ENCODE data around the gene RAPGEFL1.
"Not testable (repeated sequence)": the region's sequence is repeated elsewhere in the genome, so short reads cannot be mapped to it uniquely, and the experiment has no call there.

RAPGEFL1 gene

DNA sequence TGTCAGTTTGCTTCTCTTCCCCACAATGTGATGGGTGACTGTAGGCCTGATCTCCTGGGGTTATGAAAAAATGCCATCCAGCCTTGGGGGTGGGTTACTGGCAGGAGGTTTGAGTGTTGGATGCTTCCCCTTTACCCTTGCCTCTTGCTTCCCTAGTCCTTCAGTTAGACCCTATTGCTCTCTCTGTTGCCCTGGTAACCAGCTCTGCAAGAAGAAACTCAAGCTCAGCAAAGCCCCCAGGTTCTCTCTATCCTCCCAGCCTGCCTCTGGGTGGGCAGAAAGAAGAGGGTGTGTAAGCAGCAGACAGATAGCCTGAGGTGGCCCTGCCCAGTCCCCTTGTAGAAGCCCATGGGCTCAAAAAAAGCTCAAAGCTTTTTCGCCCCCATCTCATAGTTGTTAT, 2.8 kb upstream of the RAPGEFL1 start:
- no peak for DNase-seq

DNA sequence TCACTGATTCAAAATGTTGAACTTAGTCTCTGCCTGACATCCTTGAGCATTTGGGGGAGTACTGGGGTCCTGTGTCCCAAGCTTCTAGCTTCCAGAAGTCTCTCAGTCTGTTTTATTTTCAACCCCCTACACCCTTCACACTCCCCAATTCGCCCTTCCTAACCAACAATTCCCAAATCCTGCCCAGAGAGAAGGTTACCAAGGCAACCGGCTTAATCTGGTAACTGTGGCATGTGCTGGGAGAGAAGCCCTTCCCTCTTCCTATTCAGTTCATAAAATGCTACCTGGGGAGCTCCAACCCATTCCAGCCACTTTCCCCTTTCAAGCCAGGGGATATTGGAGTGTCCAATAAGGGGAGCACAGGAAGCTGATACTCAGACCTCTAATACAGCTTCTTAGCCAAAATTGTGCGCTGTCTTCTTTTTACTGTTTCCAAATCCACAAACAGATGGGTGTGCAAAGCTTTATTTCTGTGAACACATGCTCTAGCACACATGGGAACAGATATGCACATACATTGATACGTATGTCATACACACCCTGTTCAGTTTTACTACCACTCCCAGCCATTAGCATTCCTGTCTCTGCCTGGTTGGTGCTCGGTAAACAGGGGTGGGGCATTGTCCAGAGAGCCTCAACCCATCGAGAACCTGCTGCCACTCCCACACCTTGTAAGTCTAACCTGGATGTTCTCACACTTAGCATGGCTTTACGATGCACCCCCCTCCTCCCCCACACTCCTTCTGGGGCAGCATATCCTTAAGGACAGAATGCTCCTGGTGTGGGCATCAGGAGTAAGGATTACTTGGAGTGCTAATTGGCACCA, 1.1 kb upstream of the RAPGEFL1 start:
- DNase-seq: no peak

DNA sequence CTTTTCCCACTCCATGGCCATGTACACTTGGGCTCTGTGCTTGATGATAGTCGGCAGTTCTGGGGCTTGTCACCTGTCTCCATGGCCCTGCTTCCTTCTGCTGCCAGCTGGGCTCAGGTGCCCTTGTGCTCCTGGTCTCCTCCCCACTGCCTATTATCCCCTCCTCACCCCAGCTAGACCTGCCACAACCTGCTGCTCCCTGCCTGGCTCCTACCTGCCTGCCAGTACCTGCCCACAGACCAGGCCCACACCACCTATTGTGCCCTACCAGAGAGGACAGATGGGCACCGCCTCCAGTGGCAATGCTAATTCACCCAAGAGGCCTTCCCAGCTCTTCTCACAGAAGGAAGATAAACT, 538 bp upstream of the RAPGEFL1 start:
- no peak for DNase-seq

DNA sequence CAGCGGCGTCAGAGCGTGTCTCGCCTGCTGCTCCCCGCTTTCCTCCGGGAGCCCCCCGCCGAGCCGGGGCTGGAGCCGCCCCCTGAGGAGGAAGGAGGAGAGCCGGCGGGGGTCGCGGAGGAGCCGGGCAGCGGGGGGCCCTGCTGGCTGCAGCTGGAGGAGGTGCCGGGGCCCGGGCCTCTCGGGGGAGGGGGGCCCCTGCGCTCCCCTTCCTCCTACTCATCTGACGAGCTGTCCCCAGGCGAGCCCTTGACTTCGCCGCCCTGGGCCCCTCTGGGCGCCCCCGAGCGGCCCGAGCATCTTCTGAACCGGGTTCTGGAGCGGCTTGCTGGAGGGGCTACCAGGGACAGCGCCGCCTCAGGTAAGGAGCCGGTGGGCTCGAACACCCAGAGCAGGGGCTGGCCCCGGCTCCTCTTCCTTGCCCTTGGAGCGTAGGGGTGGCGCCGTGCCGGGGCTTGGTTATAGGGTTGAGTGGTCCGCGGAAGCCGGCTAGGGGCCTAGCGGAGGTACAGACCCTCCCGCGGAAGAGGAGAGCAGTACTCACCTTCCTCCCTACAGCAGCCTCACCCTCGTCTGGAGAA, 841 bp downstream of the RAPGEFL1 start:
- no peak for DNase-seq

DNA sequence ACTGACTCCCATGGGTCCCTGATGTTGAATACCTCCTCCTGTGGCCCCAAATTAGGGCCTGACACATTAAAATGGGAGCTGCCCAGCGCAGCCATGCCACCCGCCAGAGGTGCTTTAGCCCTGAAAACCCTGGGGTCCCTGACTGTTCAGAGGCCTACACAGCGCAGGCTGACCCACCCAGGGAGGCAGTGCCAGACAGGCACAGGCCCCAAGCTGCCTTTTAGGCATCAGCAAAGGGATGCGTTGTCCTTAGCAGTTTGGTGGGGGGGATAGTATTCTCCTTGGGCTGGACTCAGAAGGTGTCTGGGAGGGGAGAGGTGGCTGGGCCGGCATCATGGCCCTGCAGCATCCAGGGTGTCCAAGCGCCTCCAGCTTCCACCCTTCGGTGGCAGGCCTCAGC, 1.4 kb downstream of the RAPGEFL1 start:
- DNase-seq: no peak

DNA sequence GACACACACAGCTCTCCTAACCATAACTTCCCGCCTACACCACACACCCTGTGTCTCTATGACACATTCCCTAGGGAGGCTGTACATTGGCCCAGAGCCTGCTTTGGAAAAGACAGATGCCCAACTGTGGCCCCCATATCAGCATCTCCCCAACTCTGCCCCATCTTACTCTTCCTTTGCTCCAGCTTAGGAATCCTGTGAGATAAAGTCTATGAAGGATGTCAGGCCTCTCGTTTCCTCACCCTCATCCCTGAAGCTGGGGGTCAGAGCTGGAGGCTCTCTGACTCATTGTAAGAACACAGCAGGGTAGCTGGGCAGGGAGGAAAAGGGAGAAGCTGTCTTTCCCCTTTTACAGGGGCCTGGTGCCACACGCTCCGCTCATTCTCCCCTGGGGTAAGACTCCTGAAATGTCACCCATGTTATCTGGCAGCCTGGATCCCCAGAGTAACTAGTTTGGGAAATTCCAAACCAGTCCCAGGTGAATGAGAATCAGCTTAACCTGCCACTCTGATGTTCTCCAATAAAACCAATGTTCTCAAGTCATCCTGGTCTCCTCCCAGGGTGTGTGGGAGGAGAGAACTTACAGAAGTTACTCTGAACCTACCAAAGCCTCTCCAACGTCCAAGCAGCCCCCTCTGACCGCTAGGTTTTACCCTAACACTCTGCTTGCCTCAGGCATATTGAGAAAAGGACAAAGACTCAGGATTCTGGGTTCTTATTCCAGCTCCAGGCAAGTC, 2.8 kb downstream of the RAPGEFL1 start:
- no peak for DNase-seq

DNA sequence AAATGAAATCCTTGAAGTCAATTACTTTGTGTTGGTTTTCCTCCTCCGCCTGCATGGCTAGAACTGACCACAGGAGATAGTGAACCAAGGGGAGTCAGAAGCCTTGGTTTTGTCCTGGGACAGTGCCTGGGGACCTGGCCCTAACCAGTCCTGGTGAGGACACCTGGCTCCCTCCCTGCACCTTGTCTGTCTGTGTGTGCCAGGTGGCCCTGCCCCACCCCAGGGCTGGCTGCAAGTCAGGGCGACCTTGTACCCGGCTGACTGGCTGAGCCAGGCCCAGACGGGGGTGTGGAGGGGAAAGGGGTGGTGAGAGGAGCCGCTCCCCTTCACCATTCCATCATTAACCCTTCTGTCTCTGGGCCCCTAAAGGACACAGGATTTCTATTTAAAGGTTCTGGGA, 3.4 kb downstream of the RAPGEFL1 start:
- DNase-seq: no peak

DNA sequence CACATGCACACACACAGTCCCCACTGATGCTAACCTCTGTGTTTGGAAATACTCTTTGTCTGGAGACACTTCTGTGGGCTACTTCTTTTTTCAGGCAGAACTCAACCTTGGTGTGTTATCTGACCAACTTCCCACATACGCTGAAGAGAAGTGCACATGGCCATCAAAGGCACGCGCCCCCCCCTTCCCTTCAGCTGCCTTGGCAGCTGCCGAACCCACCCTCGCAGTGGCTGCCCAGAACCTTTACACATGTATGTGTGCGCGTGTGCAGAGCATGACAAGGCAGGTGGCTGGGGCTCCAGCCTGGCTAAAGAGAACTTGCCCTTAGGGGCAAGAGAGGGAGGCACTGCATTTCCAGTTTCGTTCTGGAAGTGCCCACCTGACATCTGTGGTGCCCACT, 3.9 kb downstream of the RAPGEFL1 start:
- no peak for DNase-seq

DNA sequence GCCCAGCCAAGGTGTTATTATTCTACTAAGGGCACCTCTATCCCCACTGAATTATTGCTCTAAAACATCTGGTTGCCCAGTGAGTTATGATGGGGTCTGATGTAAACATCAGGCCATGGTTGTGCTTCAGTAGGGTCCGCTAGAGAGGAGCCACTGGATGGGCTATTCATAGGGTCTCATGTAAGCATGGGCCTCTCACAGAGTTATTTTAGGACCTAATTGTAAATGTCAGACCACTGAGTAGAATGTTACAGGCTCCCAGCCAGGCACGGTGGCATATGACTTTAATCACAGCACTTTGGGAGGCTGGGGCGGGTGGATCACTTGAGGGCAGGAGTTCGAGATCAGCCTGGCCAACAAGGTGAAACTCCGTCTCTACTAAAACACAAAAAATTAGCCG, 5.3 kb downstream of the RAPGEFL1 start:
- no peak for DNase-seq

DNA sequence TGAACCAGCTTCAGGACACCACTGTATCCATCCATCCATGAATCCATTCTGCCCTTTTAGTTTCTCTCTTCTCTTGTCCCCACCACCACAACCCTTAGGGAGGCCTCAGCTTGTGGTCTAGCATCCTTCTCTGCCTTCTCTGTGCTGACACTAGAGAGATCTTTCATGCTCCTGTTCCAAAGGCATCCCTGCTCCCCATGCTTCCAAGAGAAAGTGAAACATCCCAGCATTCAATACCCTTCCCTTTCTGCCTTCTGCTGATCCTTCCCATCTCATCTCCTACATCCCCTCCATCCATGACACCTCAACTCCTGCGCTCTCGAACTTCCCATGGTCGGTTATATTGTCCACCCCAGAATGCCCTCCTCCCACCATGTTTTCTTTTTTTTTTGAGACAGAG, 10.0 kb downstream of the RAPGEFL1 start:
- DNase-seq: no peak

DNA sequence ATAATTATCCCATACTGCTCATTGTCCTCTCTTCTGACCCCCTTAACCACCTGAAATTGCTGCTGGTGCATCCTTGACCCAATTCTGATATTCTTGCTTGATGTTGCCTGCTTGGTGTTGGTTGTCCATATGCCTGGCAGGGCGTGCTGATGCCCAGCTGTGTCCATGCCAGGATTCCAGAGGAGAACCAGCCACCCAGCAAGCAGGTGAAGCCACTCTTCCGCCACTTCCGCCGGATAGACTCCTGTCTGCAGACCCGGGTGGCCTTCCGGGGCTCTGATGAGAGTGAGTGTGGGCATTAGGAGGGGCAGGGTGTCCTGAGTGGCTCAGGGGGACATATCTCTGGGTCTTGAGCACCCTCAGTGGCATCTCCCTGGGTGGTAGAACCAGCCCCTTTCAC, 11.4 kb downstream of the RAPGEFL1 start:
- no peak for DNase-seq

DNA sequence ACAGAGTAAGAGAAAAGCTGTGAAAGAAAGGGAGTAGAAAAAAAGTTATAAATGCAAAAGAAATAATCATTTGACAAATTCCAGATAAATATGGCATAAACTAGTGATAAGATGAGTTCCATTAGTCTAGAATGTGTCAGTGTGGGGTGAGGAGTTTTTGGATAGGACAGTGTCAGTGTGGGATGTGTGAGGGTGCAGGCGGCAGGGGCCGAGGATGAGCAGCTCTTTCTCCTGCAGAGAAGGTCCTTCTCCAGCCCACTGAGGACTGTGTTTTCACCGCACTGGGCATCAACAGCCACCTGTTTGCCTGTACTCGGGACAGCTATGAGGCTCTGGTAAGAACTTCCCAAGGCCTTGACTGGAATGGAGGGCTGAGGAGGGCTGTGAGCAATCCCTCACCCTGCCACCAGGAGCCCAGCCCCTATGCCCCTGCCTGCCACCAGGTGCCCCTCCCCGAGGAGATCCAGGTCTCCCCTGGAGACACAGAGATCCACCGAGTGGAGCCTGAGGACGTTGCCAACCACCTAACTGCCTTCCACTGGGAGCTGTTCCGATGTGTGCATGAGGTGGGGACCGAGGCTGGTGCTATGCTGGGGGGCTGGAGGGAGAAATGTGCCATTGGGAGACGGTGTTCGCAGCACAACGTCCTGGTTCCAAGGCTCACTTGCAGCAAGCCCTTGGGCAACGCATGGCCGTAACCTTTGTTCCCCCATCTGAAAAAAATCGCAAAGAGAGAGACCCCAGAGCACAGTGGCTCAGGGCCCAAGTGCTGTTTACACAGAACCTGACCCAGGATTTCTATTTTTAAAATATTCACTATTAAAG, 13.1 kb downstream of the RAPGEFL1 start:
- DNase-seq: peak; percentile 19 to 21

DNA sequence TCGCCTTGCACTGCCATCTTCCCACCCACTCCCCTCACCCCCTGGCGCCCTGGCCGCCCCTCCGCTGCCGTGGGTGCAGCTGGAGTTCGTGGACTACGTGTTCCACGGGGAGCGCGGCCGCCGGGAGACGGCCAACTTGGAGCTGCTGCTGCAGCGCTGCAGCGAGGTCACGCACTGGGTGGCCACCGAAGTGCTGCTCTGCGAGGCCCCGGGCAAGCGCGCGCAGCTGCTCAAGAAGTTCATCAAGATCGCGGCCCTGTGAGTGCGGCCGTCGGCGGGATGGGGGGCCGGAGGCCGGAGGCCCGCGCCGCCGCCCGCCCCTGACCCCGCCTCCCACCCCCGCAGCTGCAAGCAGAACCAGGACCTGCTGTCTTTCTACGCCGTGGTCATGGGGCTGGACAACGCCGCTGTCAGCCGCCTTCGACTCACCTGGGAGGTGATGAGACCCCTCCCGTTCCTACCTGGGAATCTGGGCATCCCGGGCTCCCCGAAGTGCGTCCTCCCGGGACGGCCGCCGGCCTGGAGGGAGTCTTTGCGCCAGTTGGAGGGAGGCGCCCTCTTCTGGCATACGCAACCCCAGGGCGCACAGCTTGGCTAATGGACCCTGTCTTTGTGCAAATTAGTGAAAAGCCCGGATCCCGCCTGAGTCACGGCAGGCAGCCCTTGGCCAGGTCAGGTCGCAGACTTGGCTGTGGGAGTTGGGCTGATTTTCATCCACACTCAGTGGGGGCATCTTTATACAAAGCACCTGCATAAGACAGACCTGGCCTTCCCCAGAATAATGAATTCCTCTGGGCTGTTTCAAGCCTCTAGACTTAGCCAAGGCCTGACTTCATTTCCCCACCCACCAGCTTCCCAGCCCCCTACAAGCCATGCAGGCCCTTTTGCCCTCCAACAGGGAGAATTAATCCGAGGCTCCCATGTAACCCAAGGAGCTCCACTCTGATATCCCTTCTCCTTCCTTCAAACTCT, 14.3 kb downstream of the RAPGEFL1 start:
- DNase-seq: peak; percentile 64 to 67

DNA sequence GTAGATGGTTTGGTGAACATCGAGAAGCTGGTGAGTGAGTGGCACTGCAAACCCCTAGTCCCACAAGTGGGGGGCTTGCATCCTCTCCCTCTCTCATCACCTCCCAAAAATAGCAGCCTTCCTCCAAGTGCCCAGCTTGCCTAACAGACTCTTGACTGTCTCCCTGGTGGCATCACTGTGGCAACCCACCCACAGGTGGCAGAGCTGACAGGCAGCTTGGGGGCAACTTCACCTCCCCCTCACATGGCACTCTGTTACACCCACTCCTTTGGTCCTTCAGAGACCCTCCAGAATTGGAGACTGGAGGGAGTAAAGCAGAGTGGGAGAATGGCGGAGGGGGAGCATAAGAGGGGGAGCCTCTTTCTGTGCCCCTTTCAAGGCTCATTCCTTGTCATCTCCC, 15.7 kb downstream of the RAPGEFL1 start:
- no peak for DNase-seq

DNA sequence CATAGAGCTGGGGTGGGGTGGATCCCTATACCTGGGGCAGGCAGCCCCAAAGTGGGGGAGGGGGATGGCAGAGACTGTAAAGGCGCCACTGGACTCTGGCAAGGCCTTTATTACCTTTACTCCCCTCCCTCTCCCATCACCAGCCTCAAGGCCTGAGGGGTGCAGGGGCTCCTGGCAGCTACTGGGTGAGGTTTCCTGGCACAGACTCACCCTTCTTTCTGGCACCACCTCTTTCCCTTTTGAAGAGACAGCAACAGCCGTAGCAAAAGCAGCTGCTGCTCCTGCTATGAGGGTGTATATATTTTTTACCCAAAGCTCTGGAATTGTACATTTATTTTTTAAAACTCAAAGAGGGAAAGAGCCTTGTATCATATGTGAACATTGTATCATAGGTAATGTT, 17.6 kb downstream of the RAPGEFL1 start:
- no peak for DNase-seq

DNA sequence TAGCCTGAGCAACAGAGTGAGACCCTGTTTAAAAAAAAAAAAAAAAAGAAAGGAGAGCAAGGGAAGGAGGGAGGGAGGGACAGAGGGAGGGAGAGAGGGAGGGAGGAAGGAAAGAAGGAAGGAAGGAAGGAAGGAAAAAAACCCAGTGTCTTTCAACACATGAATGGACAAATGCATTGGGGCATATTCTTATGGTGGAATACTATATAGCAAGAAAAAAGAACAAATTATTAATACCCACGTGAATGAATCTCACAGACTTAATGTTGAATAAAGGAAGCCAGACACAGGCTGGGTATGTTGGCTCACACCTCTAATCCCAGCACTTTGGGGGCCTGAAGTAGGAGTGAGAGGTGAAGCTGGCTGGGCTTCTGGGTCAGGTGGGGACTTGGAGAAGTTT, 20.3 kb downstream of the RAPGEFL1 start:
- no peak for DNase-seq

DNA sequence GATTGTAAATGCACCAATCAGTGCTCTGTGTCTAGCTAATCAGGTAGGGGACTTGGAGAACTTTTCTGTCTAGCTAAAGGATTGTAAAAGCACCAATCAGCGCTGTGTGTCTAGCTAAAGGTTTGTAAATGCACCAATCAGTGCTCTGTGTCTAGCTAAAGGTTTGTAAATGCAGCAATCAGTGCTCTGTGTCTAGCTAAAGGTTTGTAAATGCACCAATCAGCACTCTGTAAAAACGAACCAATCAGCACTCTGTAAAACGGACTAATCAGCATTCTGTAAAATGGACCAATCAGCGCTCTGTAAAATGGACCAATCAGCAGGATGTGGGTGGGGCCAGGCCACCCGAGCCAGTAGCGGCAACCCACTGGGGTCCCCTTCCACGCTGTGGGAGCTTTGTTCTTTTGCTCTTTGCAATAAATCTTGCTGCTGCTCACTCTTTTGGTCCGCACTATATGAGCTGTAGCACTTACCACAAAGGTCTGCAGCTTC, 20.7 kb downstream of the RAPGEFL1 start:
- DNase-seq: peak in 1 of 2 donors; percentile 46

DNA sequence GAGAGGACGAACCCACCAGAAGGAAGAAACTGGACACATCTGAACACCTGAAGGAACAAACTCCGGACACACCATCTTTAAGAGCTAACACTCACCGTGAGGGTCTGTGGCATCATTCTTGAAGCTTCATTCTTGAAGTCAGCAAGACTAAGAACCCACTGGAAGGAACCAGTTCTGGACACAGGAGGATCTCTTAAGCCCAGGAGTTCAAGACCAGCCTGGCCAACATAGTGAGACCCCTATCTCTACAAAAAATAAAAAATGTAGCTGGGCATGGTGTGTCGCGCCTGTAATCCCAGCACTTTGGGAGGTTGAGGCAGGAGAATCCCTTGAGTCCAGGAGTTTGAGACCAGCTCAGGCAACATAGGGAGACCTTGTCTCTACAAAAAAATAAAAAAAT, 21.3 kb downstream of the RAPGEFL1 start:
- DNase-seq: no peak

DNA sequence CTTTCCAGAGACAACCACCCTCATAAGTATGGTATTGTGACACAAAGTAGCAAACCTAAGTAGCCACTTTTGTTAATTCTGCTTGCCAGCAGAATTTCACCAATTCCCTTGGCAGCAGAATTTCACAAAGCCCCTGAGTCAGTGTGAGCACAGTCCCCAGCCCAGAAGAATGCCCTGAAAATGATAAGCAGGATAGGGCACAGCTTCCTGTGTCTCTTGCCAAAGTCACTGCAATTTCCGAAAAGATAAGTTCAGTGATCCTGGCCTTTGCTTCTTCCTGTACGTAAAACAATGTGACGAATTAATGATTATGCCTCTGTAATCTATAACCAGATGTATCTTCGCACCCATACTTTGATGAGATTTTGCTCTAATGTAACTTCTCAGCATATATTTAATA, 25.9 kb downstream of the RAPGEFL1 start:
- DNase-seq: no peak

DNA sequence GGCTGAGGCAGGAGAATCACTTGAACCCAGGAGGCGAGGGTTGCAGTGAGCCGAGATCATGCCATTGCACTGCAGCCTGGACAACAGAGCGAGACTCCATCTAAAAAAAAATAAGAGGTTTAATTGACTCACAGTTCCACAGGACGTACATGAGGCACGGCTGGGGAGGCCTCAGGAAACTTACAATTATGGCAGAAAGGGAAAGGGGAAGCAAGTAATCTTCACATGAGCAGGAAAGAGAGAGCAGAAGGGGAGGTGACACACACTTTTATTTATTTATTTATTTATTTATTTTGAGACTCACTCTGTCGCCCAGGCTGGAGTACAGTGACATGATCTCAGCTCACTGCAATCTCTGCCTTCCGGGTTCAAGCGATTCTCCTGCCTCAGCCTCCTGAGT, 28.9 kb downstream of the RAPGEFL1 start:
- not testable (repeated sequence) for DNase-seq

DNA sequence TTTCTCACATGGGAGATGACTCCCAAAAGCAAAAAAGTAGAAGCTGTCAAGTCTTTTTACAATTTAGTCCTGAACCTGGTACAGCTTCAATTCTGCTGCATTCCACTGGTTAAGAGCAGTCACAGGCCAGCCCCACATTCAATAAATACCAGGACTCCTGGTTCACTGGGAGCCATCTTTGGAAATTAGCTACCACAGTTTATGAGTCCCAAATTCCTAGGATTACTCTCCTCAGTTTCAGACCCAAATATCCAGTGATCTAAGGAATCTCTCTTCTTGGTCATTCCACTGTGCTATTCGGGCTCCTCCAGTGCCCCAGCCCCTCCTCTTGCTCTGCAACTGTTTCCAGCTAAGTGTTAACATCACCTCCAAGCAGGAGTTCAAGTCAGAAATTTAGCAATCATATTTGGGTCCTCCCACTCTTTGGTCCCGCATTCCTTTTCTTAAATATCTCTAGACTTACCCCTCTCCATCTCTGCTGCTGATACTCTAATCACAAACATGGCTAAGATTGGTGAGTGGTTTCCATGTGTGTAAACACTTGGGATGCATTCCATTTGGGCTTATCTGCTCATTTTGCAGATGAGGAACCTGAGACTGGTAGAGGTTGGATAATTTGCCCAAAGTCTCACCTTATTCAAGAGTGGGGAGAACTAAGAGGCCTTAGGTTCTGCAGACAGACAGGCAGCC, 32.3 kb downstream of the RAPGEFL1 start:
- no peak for DNase-seq
